Panc1 (cell line): Measurements from ENCODE around the gene GNAS-AS1. TPM values are rescaled to one million over a fixed set of nuclear protein-coding genes. Genes with fewer than 3 reads are reported as not detected.

ENCODE experiments used
- ATAC-seq: fragments of 200-7000 bp; cut with Tn5 transposase; 2 replicates; pipeline ENCODE4 v1.9.1; 2020; ENCODE audit warnings: mild to moderate bottlenecking, moderate library complexity
- BruUV-seq: library from RNA; stranded (reverse); fragments of 400-500 nt; replicated peaks from 2 replicates; lab custom pipeline; 2021; lab: Mats Ljungman, UMichigan
- CTCF ChIA-PET: fragments of 300-600 bp; sonication (Branson Sonifier 250); formaldehyde crosslinking; loops from one replicate; lab custom pipeline; 2022; ENCODE audit warnings: antibody characterized with exemption; lab: Charles Lee
- POLR2A ChIA-PET: fragments of 300-600 bp; sonication (Branson Sonifier 250); formaldehyde crosslinking; loops from one replicate; lab custom pipeline; 2022; ENCODE audit warnings: antibody characterized with exemption; lab: Charles Lee
- DNase-seq: peaks from one replicate; pipeline ENCODE4 v3.0.0-alpha.2; 2010; ENCODE audit warnings: low read depth, low spot score
- H3K27ac ChIP-seq: 2 replicates; pipeline ENCODE4 v1.5.1; 2011; ENCODE audit warnings: mild to moderate bottlenecking, low read length, inconsistent platforms
- H3K27me3 ChIP-seq: fragments of 200-500 bp; sonication (Bioruptor generic); 2 replicates; pipeline ENCODE4 v1.6.0; 2014; ENCODE audit warnings: low read length, inconsistent platforms; ENCODE audit not compliant: control insufficient read depth, insufficient read depth
- H3K36me3 ChIP-seq: fragments of 200-500 bp; sonication (Bioruptor generic); 2 replicates; pipeline ENCODE4 v1.5.1; 2014; ENCODE audit warnings: inconsistent platforms, mild to moderate bottlenecking, low read length, moderate library complexity; ENCODE audit not compliant: control insufficient read depth, insufficient read depth
- H3K4me1 ChIP-seq: 2 replicates; pipeline ENCODE4 v1.5.1; 2011; ENCODE audit warnings: inconsistent platforms, mild to moderate bottlenecking, low read length, moderate library complexity; ENCODE audit not compliant: control insufficient read depth, insufficient read depth
- H3K4me3 ChIP-seq, 2 experiments: 2 replicates each; pipeline ENCODE4 v1.5.1; 2011 to 2012; ENCODE audit warnings: low read depth in 2 of 2, low read length in 2 of 2, mild to moderate bottlenecking in 2 of 2, inconsistent platforms in 1 of 2, moderate library complexity in 1 of 2
- H3K9me3 ChIP-seq: fragments of 200-500 bp; sonication (Bioruptor generic); 2 replicates; pipeline ENCODE4 v1.5.1; 2014; ENCODE audit warnings: low read depth, mild to moderate bottlenecking, inconsistent platforms, low read length, moderate library complexity; ENCODE audit not compliant: control insufficient read depth, insufficient read depth
- POLR2AphosphoS5 ChIP-seq: IDR thresholded peaks from 2 replicates; pipeline ENCODE4 v1.6.1; 2012; ENCODE audit warnings: mild to moderate bottlenecking, low read depth, low read length, moderate library complexity
- SIN3A ChIP-seq: IDR thresholded peaks from 2 replicates; pipeline ENCODE4 v1.6.1; 2012; ENCODE audit warnings: low read depth, mild to moderate bottlenecking, low read length, moderate library complexity, borderline replicate concordance; ENCODE audit not compliant: insufficient read depth
- TCF7L2 ChIP-seq: IDR thresholded peaks from 2 replicates; pipeline ENCODE4 v1.6.1; 2011; ENCODE audit warnings: mild to moderate bottlenecking, low read depth, low read length, inconsistent platforms
- in situ Hi-C: cut with HindIII; loops from 2 replicates; pipeline ENCODE4 v1.10.0; 2016; ENCODE audit warnings: low sequenced_read_pairs, low pct_unique_long_range_greater_than_20kb
- intact Hi-C: fragments of 100-400 bp; cut with micrococcal nuclease; formaldehyde crosslinking; loops from one replicate; pipeline ENCODE4 v1.10.0; 2022; ENCODE audit not compliant: unreplicated experiment
- total RNA-seq: library from RNA; stranded (reverse); gene quantifications from one replicate; pipeline ENCODE4 v1.2.1, GENCODE V29; 2021; ENCODE audit not compliant: unreplicated experiment
- TF ChIP-seq, protein P1 (sequence below): fragments of 450-650 bp; IDR thresholded peaks from 2 replicates; pipeline ENCODE4 v1.5.1; 2017; ENCODE audit warnings: mild to moderate bottlenecking
- TF ChIP-seq, protein P2 (sequence below), 2 experiments: IDR thresholded peaks; 2 replicates each; pipeline ENCODE4 v1.6.1; 2011 to 2012; ENCODE audit warnings: low read depth in 2 of 2, control low read depth in 1 of 2, low read length in 1 of 2, mild to moderate bottlenecking in 1 of 2, moderate library complexity in 1 of 2; ENCODE audit not compliant: insufficient read depth in 1 of 2

The GNAS-AS1 gene
- total RNA-seq, 1 experiment from 2014 or later = not detected

DNA sequence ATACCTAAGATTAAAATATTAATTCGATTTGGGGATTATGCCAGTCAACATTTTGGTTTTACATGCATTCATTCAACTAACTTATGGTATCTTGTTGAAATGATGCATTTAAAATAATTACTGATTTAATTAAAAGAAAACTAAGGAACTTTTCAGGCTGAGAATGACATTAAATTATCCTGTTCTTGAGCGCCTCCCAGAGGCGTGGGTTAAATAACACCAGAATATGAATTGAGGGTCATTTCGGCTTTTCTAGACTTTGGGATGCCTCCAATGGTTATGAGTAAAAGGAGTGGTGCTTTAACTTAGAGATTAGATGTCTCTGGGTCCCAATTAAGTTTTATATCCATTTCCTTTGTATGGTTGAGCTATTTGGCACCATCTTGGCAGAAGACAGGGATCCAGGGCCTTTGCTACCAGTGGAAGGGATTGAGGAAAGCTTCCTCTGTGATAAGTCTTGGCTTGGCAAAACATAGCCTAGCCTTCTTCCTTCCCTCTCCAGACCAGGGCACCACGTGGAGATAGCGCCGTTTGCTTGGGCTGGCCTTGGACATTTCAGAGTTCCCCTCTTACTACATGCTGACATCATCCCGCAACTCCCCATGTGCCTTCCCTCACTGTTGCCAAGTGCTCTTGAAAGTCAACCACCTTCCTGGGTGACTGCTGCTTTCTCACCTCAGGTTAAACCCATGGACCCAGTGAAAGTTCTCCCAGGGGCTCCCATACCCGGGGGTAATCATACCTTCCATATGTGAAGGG lies 30.5 kb upstream of the GNAS-AS1 start:
- DNase-seq (no peak), ATAC-seq (no peak)
- Histone ChIP-seq H3K4me1 (no peaks in the 10 kb centered on the region), H3K36me3 (no peaks in the 10 kb centered on the region; the same call in 1 of the 2 replicates), H3K27me3 (no peaks in the 10 kb centered on the region; the same call in 1 of the 2 replicates), H3K9me3 (no peaks in the 10 kb centered on the region), H3K4me3 (no peak overlapping the region), H3K27ac (no peak overlapping the region)
- BruUV-seq = no TSS peak
- POLR2A ChIA-PET = no interaction called here
- in situ Hi-C loops (no loop called here), intact Hi-C loops (no loop called here)
- TF ChIP-seq, protein P1, sequence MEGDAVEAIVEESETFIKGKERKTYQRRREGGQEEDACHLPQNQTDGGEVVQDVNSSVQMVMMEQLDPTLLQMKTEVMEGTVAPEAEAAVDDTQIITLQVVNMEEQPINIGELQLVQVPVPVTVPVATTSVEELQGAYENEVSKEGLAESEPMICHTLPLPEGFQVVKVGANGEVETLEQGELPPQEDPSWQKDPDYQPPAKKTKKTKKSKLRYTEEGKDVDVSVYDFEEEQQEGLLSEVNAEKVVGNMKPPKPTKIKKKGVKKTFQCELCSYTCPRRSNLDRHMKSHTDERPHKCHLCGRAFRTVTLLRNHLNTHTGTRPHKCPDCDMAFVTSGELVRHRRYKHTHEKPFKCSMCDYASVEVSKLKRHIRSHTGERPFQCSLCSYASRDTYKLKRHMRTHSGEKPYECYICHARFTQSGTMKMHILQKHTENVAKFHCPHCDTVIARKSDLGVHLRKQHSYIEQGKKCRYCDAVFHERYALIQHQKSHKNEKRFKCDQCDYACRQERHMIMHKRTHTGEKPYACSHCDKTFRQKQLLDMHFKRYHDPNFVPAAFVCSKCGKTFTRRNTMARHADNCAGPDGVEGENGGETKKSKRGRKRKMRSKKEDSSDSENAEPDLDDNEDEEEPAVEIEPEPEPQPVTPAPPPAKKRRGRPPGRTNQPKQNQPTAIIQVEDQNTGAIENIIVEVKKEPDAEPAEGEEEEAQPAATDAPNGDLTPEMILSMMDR = peak; percentile 38; the same call in 1 of the 2 replicates
- no peak for TF ChIP-seq POLR2AphosphoS5
- CTCF ChIA-PET = no interaction called here

DNA sequence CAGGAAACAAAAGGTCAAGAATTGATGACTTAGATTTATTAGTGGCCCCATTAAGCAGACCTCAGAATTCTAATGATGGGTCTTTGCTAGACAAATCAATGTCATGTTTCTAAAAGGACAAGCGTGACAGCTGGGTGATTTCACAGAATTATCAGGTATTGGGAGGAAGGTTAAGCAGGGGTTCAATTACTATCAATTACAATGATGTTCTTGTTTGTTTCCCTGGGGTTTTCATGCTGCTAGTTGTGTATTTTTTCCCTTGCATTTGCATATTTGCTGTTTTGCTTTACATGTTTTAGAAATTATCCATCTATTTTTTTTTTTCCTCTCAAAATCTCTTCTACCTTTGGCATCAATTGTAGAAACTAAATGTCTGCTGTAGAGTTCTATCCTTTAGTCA lies 29.7 kb upstream of the GNAS-AS1 start:
- BruUV-seq = no TSS peak
- TF ChIP-seq POLR2AphosphoS5 = no peak
- TF ChIP-seq TCF7L2 = no peak
- TF ChIP-seq, protein P2, sequence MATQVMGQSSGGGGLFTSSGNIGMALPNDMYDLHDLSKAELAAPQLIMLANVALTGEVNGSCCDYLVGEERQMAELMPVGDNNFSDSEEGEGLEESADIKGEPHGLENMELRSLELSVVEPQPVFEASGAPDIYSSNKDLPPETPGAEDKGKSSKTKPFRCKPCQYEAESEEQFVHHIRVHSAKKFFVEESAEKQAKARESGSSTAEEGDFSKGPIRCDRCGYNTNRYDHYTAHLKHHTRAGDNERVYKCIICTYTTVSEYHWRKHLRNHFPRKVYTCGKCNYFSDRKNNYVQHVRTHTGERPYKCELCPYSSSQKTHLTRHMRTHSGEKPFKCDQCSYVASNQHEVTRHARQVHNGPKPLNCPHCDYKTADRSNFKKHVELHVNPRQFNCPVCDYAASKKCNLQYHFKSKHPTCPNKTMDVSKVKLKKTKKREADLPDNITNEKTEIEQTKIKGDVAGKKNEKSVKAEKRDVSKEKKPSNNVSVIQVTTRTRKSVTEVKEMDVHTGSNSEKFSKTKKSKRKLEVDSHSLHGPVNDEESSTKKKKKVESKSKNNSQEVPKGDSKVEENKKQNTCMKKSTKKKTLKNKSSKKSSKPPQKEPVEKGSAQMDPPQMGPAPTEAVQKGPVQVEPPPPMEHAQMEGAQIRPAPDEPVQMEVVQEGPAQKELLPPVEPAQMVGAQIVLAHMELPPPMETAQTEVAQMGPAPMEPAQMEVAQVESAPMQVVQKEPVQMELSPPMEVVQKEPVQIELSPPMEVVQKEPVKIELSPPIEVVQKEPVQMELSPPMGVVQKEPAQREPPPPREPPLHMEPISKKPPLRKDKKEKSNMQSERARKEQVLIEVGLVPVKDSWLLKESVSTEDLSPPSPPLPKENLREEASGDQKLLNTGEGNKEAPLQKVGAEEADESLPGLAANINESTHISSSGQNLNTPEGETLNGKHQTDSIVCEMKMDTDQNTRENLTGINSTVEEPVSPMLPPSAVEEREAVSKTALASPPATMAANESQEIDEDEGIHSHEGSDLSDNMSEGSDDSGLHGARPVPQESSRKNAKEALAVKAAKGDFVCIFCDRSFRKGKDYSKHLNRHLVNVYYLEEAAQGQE (IDR thresholded peaks at IDR 0.05; ENCODE audit: insufficient read depth in 1 of 2, low read depth in 2 of 2, low read length in 1 of 2) = no peak
- TF ChIP-seq SIN3A = no peak
- ATAC-seq (no peak), DNase-seq (no peak)
- no peak overlapping the region for H3K27ac ChIP-seq
- in situ Hi-C loops (no loop called here), intact Hi-C loops (no loop called here)
- no peaks in the 10 kb centered on the region for H3K9me3 ChIP-seq
- no peak overlapping the region for H3K4me3 ChIP-seq
- no peaks in the 10 kb centered on the region for H3K4me1 ChIP-seq
- ChIA-PET POLR2A (no interaction called here), CTCF (no interaction called here)
- H3K36me3 ChIP-seq = no peaks in the 10 kb centered on the region; the same call in 1 of the 2 replicates
- no peaks in the 10 kb centered on the region; the same call in 1 of the 2 replicates for H3K27me3 ChIP-seq

DNA sequence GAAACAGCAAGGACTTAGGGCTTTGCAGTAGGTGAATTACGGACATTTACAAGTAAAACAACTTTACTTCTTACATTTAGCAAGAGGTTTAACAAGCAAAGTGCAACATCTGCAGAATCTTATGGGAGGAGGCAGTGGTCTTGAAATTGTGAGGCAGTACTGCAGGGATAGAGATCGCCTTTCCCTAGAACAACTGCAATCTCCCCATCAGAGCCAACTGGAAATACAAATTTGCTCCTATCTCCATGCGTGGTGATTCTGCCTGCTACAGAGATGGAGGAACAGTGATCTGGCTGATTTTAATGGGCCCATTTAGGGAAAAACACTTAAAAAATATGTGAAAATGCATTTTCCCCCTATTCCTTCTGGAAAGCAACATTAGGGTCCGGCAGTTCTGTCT lies 27.7 kb upstream of the GNAS-AS1 start:
- Histone ChIP-seq H3K36me3 (no peaks in the 10 kb centered on the region; the same call in 1 of the 2 replicates), H3K27ac (no peak overlapping the region), H3K4me1 (no peaks in the 10 kb centered on the region), H3K27me3 (no peaks in the 10 kb centered on the region; the same call in 1 of the 2 replicates), H3K9me3 (no peaks in the 10 kb centered on the region), H3K4me3 (no peak overlapping the region)
- ATAC-seq (no peak), DNase-seq (no peak)
- in situ Hi-C loops = no loop called here
- no TSS peak for BruUV-seq
- CTCF ChIA-PET = no interaction called here
- TF ChIP-seq, protein P2 (IDR thresholded peaks at IDR 0.05; ENCODE audit: insufficient read depth in 1 of 2, low read depth in 2 of 2, low read length in 1 of 2) = no peak
- TF ChIP-seq SIN3A (no peak), TCF7L2 (no peak), POLR2AphosphoS5 (no peak)
- TF ChIP-seq, protein P1 = no peak
- intact Hi-C loops = no loop called here
- POLR2A ChIA-PET = no interaction called here
